Spinal cord (tissue), 10 donors: ENCODE data around the gene MYH11. TPM values are rescaled to one million over a fixed set of nuclear protein-coding genes. Genes with fewer than 3 reads are reported as not detected.
"Not testable (repeated sequence)": the region's sequence is repeated elsewhere in the genome, so short reads cannot be mapped to it uniquely, and the experiment has no call there.

Experiments
- DNase-seq, 6 donors: peaks; one replicate each; pipeline versions ENCODE4 v3.0.0 to v3.0.0-alpha.2; 2013 to 2015; ENCODE audit warnings: low spot score in 6 of 6, low read depth in 4 of 6
- H3K27ac ChIP-seq: one replicate; pipeline ENCODE4 v1.5.1; 2013; ENCODE audit warnings: low read depth, low read length, control low read depth
- H3K27me3 ChIP-seq: one replicate; pipeline ENCODE4 v1.6.1; 2013; ENCODE audit warnings: low read length; ENCODE audit not compliant: control insufficient read depth, insufficient read depth
- H3K36me3 ChIP-seq: one replicate; pipeline ENCODE4 v1.6.1; 2013; ENCODE audit warnings: low read length; ENCODE audit not compliant: control insufficient read depth, insufficient read depth
- H3K4me1 ChIP-seq: one replicate; pipeline ENCODE4 v1.6.1; 2013; ENCODE audit warnings: low read length; ENCODE audit not compliant: control insufficient read depth, insufficient read depth
- H3K4me3 ChIP-seq: one replicate; pipeline ENCODE4 v1.5.1; 2013; ENCODE audit warnings: low read depth, low read length, control low read depth
- H3K9me3 ChIP-seq: one replicate; pipeline ENCODE4 v1.6.1; 2013; ENCODE audit warnings: low read length; ENCODE audit not compliant: control insufficient read depth, insufficient read depth
- whole genome bisulfite sequencing: methylation state at CpG from one replicate; pipeline ENCODE4 v1.1.5; 2013; ENCODE audit warnings: missing lambda C conversion rate; ENCODE audit not compliant: insufficient coverage; 5-methylcytosine and 5-hydroxymethylcytosine counted together
- polyA plus RNA-seq, 2 donors: library from polyadenylated mRNA; unstranded; fragments of 120-200 nt; gene quantifications; one replicate each; pipeline ENCODE4 v1.2.1, GENCODE V29; 2013; ENCODE audit not compliant: insufficient read length in 2 of 2
- total RNA-seq, 2 donors: library from RNA; depleted of rRNA in 1 of 2; stranded (reverse); fragments of 120-200 nt in 1 of 2; fragments of >200 nt in 1 of 2; gene quantifications; one replicate each; pipeline versions ENCODE4 v1.2.3 to v1.2.4, GENCODE V29; 2013 to 2014
- donor health status: healthy.

MYH11 gene
- total and polyA plus RNA-seq, 4 donors: 0.93 to 10.6 (median 3.5) TPM

DNA sequence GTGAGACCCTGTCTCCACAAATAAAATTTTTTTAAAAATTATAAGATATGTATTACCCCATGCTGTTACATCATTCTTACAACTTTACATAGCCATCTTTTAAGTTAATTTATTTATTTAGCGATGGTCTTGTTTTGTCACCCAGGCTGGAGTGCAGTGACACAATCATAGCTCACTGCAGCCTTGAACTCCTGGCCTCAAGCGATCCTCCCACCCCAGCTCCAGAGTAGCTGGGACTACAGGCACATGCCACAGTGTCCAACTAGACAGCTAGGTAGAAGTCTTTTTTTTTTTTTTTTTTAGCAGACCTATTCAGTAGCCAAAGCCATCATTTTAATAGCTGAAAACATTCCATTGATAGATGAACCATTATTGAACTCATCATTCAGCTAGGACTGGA, 114.1 kb downstream of the MYH11 start:
- no peak for DNase-seq
- Histone ChIP-seq H3K4me1 (no peaks in the 10 kb centered on the region), H3K4me3 (no peak overlapping the region), H3K9me3 (no peaks in the 10 kb centered on the region), H3K27ac (no peak overlapping the region), H3K36me3 (no peaks in the 10 kb centered on the region), H3K27me3 (no peaks in the 10 kb centered on the region)
- WGBS: 100% methylated on average over 1 of the region's 2 CpGs

DNA sequence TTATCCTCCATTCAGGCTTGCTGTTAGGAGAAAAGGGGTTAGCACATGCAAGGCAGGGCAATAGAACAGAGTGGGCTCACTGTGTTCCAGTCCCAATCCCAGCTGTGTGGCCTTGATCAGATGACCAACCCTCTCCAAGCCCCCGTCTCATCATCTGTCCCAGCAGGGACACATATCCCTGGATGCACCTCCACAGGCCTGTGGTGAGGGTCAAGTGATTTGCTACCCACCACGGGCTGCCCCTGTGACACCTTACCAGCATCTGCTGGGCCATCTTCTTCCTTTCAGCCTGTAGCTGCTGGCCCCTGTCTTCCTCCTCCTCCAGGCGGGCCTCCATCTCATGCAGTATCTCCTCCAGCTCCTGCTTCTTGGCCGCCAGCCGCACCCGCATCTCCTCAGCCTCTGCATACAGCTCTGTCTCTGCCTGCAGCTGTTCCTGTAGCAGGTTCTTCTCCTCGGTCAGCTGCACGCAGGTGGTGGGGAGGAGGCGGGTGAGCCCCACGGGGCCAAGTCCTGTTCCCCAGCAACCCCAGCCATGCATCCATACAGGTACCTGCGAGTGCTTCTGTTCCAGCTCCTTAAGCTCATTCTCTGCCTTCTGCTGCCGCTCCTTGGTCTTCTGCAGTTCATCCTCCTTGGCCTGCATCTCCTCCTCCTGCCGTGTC, 115.5 kb downstream of the MYH11 start:
- H3K36me3 ChIP-seq: peaks cover 4% of the 10 kb centered on the region
- no peak overlapping the region for H3K27ac ChIP-seq
- H3K27me3 ChIP-seq: no peaks in the 10 kb centered on the region
- WGBS: 89% methylated on average over 11 of the region's 13 CpGs
- DNase-seq: no peak
- H3K9me3 ChIP-seq: no peaks in the 10 kb centered on the region
- no peaks in the 10 kb centered on the region for H3K4me1 ChIP-seq
- H3K4me3 ChIP-seq: no peak overlapping the region

- no peak overlapping the region for H3K4me3 ChIP-seq
- H3K27ac ChIP-seq: no peak overlapping the region
- H3K36me3 ChIP-seq: peaks cover 4% of the 10 kb centered on the region
- DNase-seq: no peak
- H3K27me3 ChIP-seq: no peaks in the 10 kb centered on the region
- WGBS: 89% methylated on average over 5 of the region's 6 CpGs
- H3K9me3 ChIP-seq: no peaks in the 10 kb centered on the region
- no peaks in the 10 kb centered on the region for H3K4me1 ChIP-seq
Measured at GRCh38 chr16:15739950-15740349, 116.9 kb downstream of the MYH11 start.

DNA sequence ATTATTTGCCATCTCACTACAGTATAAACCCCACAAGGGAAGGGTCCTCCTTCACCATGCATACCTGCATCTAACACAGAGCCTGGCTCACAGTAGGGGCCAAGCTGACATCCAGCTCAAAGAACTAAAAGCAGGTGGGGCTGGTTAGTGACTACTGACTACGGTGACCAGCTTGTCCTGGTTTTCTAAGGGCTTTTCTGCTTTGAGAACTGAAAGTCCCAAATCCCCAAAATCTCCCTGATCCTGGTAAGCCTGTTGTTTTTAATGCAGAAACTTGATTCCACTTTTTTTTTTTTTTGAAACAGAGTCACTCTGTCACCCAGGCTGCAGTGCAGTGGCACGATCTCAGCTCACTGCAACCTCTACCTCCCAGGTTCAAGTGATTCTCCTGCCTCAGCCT, 117.4 kb downstream of the MYH11 start:
- Histone ChIP-seq H3K4me3 (no peak overlapping the region), H3K27ac (no peak overlapping the region), H3K9me3 (no peaks in the 10 kb centered on the region), H3K4me1 (no peaks in the 10 kb centered on the region), H3K36me3 (peaks cover 4% of the 10 kb centered on the region), H3K27me3 (no peaks in the 10 kb centered on the region)
- no peak for DNase-seq
- WGBS: no CpG with 5 or more reads among the region's 2 CpGs

- H3K9me3 ChIP-seq: no peaks in the 10 kb centered on the region
- H3K27ac ChIP-seq: no peak overlapping the region
- 89% methylated on average over 18 of the region's 18 CpGs for WGBS
- H3K36me3 ChIP-seq: peaks cover 4% of the 10 kb centered on the region
- H3K4me1 ChIP-seq: no peaks in the 10 kb centered on the region
- no peak for DNase-seq
- no peaks in the 10 kb centered on the region for H3K27me3 ChIP-seq
- no peak overlapping the region for H3K4me3 ChIP-seq
Measured at GRCh38 chr16:15737140-15737644, 119.6 kb downstream of the MYH11 start.

GRCh38 chr16:15736529-15736928, 120.3 kb downstream of the MYH11 start:
- H3K9me3 ChIP-seq: no peaks in the 10 kb centered on the region
- H3K27me3 ChIP-seq: no peaks in the 10 kb centered on the region
- H3K4me1 ChIP-seq: no peaks in the 10 kb centered on the region
- no peak overlapping the region for H3K4me3 ChIP-seq
- peaks cover 4% of the 10 kb centered on the region for H3K36me3 ChIP-seq
- WGBS: 78% methylated on average over 7 of the region's 7 CpGs
- no peak for DNase-seq
- no peak overlapping the region for H3K27ac ChIP-seq

DNA sequence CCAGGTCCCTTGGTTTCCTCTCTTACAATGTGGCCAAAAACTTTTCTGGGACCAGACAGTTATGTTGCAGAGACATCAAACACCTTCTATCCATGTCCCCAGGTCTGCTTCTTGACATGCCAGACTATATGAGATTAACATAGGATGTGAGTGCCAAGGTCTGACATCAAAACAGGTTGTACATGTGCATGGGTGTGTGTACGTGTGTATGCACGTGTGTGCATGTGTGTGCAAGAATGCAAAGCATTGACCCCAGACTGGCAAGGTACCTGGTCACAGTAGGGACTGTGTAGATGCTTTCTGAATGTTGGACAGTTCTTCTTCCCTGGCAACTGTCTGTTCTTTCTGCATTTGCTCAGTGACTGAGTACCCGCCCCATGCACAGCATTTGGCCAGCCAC, 121.2 kb downstream of the MYH11 start:
- Histone ChIP-seq H3K9me3 (no peaks in the 10 kb centered on the region), H3K4me1 (no peaks in the 10 kb centered on the region), H3K27ac (no peak overlapping the region), H3K27me3 (no peaks in the 10 kb centered on the region), H3K4me3 (no peak overlapping the region), H3K36me3 (peaks cover 4% of the 10 kb centered on the region)
- WGBS: 97% methylated on average over 3 of the region's 3 CpGs
- DNase-seq: no peak

DNA sequence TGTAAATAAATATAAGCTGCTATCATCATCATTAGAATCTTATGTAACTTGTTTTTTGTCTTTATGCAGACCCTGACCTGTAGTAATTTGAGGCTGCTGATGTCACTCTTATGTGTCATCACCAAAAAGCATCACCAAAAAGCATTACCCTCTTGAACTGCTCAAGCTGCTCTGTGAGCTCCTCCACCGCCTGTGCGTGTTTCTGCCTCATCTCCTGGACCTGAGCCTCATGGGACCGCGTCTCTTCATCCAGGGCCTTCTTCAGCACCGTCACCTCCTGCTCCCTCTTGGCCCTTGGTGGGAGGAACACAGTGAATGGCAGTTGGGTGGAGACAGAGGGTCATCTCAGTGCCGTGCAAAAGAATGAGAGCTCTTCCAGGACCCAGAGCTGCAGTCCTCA, 124.4 kb downstream of the MYH11 start:
- no peak overlapping the region for H3K27ac ChIP-seq
- H3K4me3 ChIP-seq: no peak overlapping the region
- 100% methylated on average over 2 of the region's 6 CpGs for WGBS
- no peaks in the 10 kb centered on the region for H3K4me1 ChIP-seq
- peaks cover 3% of the 10 kb centered on the region for H3K36me3 ChIP-seq
- H3K9me3 ChIP-seq: no peaks in the 10 kb centered on the region
- DNase-seq: no peak
- no peaks in the 10 kb centered on the region for H3K27me3 ChIP-seq

DNA sequence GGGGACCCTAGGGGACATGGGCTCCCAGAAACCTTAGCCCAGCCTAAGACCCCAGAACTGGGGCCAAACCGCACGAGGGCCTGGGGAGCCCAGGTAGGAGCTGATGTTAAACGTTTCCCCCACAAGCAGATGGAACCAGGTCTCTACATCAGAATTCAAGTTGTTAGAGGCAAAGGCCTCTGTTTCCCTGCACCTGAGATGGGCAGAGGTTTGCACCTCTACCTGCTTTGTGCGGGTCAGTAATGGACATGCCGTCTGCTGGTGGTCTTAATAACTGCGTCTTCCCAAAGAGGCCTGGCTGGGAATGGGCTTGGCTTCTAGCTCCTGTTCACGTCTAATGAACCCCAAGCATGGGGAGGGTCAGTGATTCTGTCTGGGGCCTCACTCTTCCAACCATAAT, 127.7 kb downstream of the MYH11 start:
- Histone ChIP-seq H3K27me3 (no peaks in the 10 kb centered on the region), H3K4me1 (no peaks in the 10 kb centered on the region), H3K9me3 (no peaks in the 10 kb centered on the region), H3K27ac (no peak overlapping the region), H3K36me3 (peaks cover 24% of the 10 kb centered on the region), H3K4me3 (no peak overlapping the region)
- WGBS: 98% methylated on average over 5 of the region's 7 CpGs
- no peak for DNase-seq

- H3K36me3 ChIP-seq: peaks cover 28% of the 10 kb centered on the region
- not testable (repeated sequence) for H3K27me3 ChIP-seq, DNase-seq, H3K9me3 ChIP-seq, H3K27ac ChIP-seq, H3K4me1 ChIP-seq, H3K4me3 ChIP-seq
- 100% methylated on average over 4 of the region's 5 CpGs for WGBS
Measured at GRCh38 chr16:15727697-15728096, 129.1 kb downstream of the MYH11 start.
